ENCODE data around the gene KIAA0232.
"Not testable (repeated sequence)": the region's sequence is repeated elsewhere in the genome, so short reads cannot be mapped to it uniquely, and the experiment has no call there.

KIAA0232 gene

DNA sequence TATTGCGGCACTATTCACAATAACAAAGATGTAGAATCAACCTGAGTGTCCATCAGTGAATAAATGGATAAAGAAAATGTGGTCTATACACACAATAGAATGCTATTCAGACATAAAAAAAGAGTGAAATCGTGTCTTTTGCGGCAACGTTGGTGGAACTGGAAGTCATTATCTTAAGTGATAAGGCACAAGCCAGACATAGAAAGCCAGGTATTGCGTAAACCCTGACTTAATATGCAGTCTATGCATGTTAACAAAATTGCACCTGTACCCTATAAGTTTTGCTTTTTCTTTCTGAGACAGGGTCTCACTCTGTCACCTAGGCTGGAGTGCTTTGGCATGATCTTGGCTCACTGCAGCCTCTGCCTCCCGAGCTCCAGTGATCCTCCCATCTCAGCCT is 28.6 kb downstream of the KIAA0232 start:
- no peak for DNase-seq

DNA sequence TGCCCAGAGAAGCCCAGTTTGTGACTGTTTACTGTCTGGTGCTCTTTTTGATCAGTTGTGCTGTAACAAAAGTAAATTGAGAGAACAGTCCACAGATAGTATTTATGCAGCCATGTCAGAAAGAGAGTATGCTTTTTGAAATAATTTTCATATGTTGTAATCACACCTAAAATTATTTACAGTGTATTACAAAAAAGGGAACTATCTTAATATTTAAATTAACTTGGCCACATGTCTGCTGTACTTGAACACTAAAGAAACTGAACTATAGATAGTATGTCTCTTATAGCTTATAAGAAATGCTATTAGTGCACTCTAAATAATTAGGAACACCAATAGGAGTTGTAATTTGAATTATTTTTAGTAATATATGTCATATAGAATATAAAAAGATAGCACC is 30.2 kb downstream of the KIAA0232 start:
- no peak for DNase-seq

DNA sequence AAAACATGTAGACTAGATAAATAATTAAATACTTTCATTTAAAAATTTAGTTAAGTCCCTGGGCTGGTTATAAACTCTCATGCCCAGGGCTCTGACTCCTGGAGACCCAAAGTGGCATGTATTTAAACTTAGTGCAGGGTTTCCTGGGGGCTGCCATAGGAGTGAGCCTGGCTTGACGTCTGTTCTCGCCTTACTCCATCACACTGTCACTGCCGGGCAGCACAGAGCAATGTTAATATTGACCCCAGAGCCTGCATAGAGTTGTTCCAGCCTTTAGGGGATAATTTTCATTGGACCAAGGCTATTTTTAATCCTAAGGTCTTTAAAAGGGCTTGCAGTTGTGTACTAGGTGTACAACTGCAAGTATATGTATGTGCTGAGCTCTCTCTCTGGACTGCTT is 31.2 kb downstream of the KIAA0232 start:
- no peak for DNase-seq

DNA sequence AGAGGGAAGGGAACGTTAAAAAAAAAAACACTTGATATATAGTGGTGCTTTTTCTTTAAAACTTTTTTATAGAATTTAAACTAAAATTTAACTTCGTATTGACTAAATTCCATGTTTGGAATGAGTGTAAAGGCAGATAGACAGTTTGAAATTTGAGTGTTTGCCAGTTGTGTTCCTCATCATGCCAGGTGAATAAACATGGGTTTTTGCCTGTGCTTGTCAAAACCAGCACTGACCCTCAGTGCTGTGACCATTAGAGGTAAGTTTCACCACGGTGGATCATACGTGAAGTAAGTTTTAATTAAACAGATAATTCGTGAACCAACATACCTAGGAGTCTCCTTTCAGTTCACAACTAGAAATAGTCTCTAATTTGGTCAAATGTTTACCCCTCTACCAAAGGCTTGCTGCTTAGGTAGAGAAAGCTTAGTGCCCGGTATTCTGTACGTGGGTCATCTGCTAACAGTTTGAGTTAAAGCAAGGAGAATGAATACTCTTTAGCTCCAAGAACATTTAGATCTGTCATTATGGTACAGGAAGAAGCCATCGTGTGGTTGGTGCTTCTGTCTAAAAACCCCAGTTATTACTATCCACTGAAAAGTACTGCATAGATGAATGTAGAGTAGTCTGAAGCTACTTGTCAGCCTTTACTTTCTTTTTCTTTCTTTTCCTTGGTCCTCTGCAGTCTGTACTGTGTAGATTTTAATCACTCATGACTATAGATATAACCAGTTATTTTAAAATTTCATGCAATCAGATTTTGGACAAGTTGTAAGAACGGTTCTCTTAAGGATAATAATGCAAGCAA is 32.7 kb downstream of the KIAA0232 start:
- DNase-seq: no peak

DNA sequence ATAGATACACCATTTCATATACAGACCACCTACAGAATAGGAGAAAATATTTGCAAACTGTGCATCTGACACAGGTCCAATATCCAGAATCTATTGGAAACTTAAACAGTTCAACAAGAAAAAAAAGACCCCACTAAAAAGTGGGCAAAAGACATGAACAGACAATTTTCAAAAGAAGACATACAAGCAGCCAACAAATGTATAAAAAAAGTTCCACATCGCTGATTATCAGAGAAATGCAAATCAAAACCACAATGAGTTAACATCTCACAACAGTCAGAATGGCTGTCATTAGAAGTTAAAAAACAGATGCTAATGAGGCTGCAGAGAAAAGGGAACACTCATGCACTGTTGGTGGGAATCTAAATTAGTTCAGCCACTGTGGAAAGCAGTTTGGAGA is 36.8 kb downstream of the KIAA0232 start:
- no peak for DNase-seq

DNA sequence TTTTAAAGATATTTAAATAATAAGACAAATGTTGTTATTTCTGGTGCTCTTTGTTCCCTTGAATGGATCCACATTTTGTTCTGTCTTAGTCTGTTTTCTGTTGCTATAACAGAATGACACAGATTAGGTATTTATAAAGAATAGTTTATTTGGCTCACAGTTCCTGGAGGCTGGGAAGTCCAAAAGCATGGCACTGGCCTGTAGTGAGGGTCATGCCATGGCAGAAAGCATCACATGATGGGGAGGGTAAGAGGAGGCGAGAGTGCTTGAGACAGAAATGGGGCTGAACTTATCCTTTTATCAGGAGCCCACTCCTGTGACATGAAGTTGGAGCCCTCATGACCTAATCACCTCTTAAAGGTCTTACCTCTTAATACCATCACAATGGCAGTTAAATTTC is 38.2 kb downstream of the KIAA0232 start:
- no peak for DNase-seq

DNA sequence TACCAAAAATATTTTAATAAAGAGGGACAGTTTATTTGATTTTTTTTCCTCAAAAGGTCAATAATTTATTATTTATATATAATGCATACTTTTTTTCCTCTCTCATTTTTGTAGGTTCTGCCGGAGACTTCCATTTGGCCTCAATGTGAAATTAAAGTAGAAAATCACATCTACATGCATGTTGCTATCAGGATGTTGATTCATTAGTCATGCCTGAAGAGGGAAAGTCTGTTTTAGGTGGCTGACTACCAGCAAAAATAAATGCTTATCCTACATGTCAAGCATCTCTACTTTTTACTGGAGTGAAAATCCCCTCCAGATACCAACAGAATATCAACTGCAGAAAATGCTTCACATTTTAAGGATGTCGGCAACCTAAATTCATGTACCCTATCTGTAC is 41.5 kb downstream of the KIAA0232 start:
- no peak for DNase-seq

DNA sequence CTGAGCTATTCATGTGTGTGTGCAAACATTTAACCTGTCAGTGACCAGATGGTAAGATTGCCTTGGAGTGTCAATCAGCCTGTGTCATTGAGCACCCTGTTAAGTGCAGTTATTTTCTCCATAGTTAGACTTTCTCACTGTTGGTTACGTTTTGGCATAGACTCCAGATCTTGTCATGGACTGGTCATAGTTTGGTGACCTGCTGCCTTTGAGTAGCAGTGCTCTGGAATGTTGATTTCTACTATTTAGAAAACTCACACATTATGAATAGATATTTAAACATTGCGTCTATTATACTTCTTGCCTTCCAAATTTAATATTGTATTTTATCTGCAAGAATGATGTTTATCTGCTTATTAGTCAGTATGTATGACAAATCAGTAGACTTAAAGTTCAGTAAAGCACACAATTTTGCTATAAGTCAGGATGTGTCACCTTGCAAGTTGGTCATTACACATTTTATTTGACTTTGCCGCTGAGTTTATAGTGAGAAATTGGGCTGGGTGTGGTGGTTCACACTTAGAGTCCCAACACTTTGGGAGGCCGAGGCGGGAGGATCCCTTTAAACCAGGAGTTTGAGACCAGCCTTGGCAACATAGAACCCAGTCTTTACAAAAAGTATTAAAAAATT is 42.4 kb downstream of the KIAA0232 start:
- no peak for DNase-seq

DNA sequence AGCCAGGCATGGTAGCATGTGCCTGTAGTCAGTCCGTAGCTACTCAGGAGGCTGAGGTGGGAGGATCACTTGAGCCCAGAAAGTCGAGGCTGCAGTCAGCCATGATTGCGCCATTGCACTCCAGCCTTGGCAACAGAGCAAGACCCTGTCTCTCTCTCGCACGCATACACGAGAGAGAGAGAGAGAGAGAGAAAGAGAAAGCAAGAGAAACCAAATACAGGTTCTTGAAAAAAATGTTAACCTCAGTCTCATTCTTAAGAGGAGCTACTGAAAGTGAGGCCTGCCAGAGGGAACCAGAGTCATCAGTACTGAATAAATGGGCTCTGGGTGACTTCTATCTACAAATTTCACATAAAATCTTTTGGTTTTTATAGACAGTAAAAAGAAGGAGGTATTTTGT is 42.9 kb downstream of the KIAA0232 start:
- no peak for DNase-seq

DNA sequence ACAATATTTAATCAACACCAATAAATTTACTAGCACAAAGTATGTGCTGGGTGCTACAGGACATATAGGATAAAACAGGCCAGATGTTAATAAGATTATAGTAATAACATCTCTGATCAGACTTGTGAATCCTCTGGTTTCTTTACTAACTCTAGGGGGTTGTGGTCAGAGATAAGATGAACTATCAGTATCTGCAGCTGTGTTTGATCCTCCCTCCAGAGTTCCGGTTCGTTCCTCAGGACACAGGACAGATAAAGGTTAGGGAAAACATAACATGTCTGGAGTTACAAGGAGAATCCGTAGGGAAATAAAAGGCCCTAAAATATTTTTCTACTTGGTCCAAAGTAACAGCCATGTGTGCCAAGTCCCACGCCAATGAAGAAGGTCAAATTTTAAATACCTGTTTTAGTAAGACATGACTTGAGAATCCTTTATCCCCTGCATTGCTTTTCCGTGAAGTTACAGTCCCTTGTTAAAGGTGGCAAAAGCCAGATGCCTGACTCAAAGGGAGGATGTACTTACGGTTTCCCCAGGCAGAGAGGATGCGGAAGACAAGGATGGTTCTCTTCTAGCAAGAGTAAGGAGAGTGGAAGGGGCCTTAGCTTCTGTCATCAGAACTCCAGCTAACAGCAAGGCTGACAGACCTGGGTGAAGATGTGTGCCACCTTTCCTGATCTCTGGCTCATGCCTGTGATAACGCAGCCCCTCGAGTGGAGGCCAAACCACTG is 44.4 kb downstream of the KIAA0232 start:
- no peak for DNase-seq

DNA sequence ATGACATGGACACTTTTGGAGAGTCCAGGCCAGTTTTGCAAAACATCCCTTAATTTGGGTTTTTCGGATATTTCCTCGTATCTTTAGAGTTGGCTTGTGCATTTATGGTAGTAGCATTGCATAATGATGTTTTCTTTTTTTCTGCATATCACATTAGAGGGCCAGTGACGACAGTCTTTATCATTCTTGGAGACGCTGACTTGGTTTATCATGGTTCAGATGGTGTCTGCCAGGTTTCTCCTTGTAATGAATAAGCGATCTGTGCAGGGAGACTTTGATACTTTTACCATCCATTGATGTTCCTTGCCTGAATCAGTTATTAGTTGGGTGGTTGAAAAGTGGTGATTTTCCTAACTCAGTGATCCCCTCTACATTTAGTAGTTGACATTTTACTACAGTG is 46.6 kb downstream of the KIAA0232 start:
- no peak for DNase-seq

DNA sequence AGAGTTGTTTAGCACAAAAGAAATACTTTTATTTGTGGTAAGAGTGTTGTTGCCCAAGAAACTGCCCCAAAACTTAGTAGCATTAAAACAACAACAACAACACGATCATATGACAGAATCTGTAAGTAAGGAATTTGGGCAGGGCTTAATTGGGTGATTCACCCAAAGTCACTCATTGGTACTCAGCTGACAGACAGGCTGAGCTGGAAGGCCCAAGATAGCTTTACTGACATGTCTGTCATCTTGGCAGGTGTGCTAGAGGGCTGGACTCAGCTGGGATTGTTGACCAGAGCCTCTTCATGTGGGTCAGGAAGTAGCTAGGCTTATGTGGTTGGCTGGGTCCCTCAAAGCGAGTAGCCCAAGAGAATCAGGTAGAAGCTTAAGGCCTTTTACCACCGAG is 52.3 kb downstream of the KIAA0232 start:
- no peak for DNase-seq

DNA sequence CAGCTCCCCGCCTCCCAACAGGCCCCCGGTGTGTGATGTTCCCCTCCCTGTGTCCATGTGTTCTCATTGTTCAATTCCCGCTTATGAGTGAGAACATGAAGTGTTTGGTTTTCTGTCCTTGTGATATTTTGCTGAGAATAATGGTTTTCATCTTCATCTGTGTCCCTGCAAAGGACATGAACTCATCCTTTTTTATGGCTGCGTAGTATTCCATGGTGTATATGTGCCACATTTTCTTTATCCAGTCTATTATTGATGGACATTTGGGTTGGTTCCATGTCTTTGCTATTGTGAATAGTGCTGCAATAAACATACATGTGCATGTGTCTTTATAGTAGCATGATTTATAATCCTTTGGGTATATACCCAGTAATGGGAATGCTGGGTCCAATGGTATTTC is 53.1 kb downstream of the KIAA0232 start:
- DNase-seq: not testable (repeated sequence)

DNA sequence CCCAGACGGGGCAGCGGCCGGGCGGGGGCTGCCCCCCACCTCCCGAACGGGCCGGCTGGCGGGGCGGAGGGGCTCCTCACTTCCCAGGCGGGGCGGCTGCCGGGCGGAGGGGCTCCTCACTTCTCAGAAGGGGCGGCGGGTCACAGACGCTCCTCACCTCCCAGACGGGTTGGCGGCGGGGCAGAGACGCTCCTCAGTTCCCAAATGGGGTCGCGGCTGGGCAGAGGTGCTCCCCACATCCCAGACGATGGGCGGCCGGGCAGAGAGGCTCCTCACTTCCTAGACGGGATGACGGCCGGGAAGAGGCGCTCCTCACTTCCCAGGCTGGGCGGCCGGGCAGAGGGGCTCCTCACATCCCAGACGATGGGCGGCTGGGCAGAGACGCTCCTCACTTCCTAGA is 54.6 kb downstream of the KIAA0232 start:
- DNase-seq: not testable (repeated sequence)

DNA sequence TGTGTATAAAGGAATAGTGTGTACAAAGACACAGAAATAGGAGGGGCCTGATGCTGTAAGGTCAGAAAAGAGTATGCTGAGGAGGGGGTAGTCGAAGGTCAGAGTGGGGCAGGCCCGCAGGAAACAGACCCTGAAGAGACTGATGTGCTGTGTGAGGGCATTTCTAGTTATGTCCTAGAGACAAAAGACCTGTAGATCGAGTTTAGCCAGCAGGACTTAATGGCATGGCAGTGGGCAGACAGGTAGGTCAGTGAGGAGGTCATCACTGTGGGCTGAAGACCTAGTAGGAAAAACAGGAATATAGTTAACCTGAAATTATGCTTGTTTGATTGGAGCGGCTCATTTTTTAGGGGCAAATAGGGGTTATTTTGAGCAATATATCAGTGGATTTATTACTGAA is 57.1 kb downstream of the KIAA0232 start:
- no peak for DNase-seq

DNA sequence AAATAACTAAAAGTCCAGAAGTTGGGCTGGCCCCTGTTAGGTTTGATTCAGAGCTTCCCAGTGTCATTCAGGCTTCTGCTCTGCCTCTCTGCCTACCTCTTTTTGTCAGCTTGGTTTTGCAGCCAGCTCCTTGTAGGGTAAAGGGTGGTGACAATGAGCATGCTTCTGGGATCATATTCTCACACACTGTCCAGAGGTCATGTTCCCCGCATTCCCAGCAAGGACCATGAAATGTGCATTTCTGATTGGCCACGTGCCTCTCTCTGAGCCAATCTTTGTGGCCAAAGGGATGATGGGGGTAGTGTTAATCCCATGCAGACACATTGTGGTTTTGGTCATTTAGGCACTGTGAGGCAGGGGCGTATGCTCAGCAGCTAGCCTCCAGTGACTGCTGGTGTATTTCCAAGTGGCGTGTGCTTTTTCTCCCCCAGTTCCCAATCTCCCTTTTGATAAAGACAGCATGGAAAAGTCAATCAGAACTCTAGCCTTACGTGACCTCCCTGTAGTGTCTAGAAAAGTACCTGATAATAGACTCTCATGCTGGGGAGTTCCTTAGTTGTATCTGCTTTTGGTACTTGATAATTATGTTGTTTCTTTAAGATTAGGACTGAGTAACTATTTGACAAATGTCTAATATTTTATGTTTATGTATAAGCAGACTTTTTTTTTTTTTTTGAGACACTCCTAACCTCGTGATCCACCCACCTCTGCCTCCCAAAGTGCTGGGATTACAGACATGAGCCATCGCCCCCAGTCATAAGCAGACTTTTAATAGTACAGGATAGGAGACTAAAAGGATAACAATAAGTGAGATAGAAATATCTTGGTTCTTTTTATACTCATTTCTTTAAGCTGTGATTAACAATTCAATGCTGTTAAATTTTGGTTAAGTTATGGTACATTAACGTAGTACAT is 57.8 kb downstream of the KIAA0232 start:
- DNase-seq: no peak

DNA sequence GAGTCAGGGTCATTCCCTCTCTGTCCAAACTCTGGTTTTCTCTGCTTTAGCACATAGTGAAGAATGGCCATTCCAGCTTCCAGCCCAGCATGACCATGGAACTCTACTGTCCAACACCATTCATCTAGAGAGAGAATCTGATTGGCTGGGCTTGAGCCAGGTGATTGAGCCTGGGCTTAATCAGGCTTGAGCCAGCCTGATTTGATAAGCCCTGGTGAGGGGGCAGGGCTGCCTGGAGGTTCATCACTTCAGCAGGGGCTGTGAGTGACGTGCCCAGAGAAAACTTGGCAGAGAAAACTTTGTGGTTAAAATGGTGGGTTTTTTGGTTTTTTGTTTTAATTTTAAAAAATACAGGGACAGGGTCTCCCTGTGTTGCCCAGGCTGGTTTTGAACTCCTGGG is 62.5 kb downstream of the KIAA0232 start:
- no peak for DNase-seq

DNA sequence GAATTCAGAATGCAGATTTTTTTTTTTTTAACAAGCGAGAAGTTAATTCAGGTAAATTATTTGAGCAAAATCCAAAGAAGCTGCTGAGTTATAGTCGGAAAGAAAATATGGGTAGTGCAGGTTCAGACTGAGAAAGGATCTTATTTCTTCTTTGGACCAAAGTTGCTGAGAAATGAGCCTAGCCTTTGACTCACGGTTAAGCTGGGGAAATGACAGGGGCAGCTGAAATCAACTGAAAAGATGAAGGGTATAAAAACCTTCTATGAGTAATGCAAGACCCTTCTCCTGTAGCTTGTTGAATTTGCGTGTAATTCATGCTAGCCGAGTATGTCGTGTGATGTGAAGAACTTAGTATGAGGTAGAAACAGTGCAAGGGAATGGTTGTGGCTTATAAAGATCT is 63.0 kb downstream of the KIAA0232 start:
- DNase-seq: no peak

DNA sequence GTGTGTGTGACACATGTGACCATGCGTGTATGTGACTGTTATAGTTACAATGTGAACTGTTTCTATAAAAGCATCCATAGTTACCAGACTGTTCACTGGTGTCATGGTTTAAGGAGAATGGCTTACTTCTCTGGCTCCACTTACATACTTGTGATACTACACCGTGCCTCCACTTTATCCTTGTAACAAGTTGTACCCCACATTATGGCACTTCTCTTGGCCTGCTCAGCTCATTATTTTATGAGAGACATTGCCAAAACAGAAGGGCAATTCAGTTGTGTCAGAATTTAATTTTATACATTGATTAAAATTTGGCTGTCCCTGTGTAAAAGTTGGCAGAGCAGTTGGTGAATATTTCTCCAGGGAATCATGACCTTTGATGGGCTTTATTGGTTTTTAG is 64.7 kb downstream of the KIAA0232 start:
- no peak for DNase-seq

DNA sequence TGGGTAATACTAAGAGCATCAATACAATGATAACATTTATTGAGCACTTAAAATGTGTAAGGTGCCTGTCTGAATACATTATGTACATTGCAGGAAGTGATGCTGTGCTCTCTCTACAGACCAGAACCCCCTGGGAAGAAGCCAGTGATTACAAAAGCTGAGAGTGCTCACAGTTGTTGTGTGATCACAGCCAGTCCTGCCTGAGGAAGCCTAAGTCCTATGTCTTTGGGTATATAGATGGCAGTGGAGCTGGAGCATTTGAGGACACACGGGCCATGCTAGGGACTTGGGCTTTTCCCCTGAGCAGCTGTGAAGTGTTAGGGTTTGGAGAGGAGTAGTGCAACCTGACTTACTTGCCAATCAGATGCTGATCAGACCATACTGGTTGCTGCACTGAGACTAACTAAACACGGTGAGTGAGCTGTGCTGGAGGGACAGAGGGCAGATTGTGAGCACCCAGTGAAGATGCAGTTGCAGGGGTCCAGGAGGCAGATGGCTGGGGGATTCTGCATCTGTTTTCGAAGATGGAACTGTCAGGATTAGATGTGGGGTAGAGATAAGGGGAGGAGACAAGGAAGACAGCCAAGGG is 66.3 kb downstream of the KIAA0232 start:
- DNase-seq: no peak

DNA sequence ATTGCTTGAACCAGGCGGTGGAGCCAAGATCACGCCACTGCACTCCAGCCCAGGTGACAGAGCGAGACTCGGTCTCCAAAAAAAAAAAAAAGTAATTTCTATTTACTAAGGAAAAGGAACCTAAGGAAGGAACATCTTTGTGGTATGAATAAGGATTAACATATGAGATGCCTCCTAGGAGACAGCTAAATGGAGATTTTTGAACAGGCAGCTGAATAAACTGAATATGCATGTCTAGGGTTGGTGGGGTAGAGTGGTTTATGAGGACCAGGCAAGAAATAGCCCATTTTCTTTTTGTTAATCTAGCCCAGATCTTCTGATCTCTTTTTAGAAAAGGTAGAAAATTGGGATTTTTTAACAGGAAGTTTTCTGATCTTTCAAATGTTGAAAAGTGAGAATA is 67.2 kb downstream of the KIAA0232 start:
- DNase-seq: no peak

DNA sequence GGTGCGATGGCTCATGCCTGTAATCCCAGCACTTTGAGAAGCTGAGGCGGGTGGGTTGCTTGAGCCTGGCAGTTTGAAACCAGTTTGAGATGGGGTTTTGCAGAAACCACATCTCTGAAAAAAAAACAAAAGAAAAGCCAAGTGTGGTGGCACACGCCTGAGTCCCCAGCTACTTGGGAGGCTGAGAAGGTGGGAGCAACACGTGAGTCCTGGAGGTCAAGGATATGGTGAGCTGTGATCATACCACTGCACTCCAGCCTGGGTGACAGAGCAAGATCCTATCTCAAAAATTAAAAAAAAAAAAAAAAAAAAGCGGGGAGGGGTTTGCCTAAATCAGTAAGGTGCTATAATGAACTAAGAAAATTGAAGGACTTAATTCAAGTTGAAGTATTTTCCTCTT is 68.9 kb downstream of the KIAA0232 start:
- DNase-seq: no peak

DNA sequence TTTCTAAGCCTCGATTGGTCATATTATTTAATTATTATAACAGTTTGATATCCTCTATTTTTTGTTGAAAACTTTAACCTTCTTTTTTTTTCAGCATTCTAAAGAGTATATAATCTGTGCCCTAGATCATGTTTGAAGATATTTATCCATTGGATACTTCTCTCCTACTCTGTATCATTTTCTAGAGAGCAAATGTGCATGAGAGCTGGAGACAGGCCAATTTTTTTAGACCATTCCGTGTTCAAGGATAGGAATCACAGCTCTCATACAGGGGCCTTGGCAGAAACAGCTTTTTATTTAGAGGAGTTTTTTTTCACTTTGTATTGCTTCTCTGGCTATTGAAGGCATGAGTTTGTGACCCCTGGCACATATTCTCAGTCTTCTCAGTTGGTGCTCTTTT is 69.4 kb downstream of the KIAA0232 start:
- DNase-seq: no peak

Data from activated T-cell treated with anti-CD3 and anti-CD28 coated beads for 4 hours (primary cell).